22Rv1 (cell line): ENCODE measurements around the gene SLC26A8.

Source experiments
- ZFX ChIP-seq: fragments of 450-650 bp; IDR thresholded peaks from 2 replicates; pipeline ENCODE4 v1.6.1; 2017; ENCODE audit warnings: antibody characterized with exemption, borderline replicate concordance
- TF ChIP-seq, protein P1 (sequence below): fragments of 450-650 bp; IDR thresholded peaks from 2 replicates; pipeline ENCODE4 v1.5.1; 2017; ENCODE audit warnings: mild to moderate bottlenecking

DNA sequence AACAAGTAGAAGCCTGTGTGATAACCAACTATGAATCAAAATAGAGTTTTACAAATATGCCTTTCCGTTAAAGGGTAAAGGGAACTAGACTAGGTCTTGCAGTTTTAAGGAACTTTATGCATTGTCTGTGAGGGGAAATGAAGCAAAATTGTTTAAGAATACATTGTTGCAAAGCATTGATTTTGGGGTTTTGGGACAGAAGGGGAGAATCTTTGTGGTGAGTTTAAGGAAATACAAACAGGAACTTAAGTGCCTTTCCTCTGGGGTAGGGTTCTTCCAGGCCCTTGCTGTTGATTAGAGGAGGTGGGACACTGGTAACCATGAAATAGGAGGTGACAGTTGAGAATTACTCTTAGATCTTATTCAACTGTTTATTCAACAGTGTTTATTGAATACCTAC, 7.8 kb upstream of the SLC26A8 start:
- TF ChIP-seq, protein P1, sequence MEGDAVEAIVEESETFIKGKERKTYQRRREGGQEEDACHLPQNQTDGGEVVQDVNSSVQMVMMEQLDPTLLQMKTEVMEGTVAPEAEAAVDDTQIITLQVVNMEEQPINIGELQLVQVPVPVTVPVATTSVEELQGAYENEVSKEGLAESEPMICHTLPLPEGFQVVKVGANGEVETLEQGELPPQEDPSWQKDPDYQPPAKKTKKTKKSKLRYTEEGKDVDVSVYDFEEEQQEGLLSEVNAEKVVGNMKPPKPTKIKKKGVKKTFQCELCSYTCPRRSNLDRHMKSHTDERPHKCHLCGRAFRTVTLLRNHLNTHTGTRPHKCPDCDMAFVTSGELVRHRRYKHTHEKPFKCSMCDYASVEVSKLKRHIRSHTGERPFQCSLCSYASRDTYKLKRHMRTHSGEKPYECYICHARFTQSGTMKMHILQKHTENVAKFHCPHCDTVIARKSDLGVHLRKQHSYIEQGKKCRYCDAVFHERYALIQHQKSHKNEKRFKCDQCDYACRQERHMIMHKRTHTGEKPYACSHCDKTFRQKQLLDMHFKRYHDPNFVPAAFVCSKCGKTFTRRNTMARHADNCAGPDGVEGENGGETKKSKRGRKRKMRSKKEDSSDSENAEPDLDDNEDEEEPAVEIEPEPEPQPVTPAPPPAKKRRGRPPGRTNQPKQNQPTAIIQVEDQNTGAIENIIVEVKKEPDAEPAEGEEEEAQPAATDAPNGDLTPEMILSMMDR, result no peak
- no peak for TF ChIP-seq ZFX
